K562 (cell line): ENCODE data around the gene ZNF552. TPM values are rescaled to one million over a fixed set of nuclear protein-coding genes. Genes with fewer than 3 reads are reported as not detected.

ENCODE experiments used
- ATF3 ChIP-seq, 2 experiments: fragments of 450-650 bp in 1 of 2; sonication (generic) in 1 of 2; formaldehyde crosslinking in 1 of 2; IDR thresholded peaks in 1 of 2; conservative IDR thresholded peaks in 1 of 2; 2 replicates each; pipeline versions ENCODE4 v1.6.1 to v1.8.1; 2016 to 2023; ENCODE audit warnings: mild to moderate bottlenecking in 2 of 2, moderate library complexity in 2 of 2, inconsistent platforms in 1 of 2, missing genetic modification reagents in 1 of 2
- DEAF1 ChIP-seq: fragments of 450-650 bp; formaldehyde crosslinking; IDR thresholded peaks from 2 replicates; pipeline ENCODE4 v1.4.0; 2020; ENCODE audit warnings: mild to moderate bottlenecking, moderate library complexity
- EP400 ChIP-seq: fragments of 450-650 bp; IDR thresholded peaks from 2 replicates; pipeline ENCODE4 v1.6.1; 2017; ENCODE audit warnings: antibody characterized with exemption, mild to moderate bottlenecking, moderate library complexity
- HMG20A ChIP-seq: fragments of 450-650 bp; formaldehyde crosslinking; conservative IDR thresholded peaks from 2 replicates; pipeline ENCODE4 v1.4.0; 2020; ENCODE audit warnings: mild to moderate bottlenecking, mixed read lengths
- LEF1 ChIP-seq: fragments of 450-650 bp; IDR thresholded peaks from 2 replicates; pipeline ENCODE4 v1.6.1; 2016; ENCODE audit warnings: mild to moderate bottlenecking
- MECOM ChIP-seq: fragments of 250-450 bp; sonication (Bioruptor Pico); IDR thresholded peaks from 2 replicates; pipeline ENCODE4 v1.8.0; 2022; ENCODE audit warnings: inconsistent platforms
- MTA3 ChIP-seq: fragments of 450-650 bp; formaldehyde crosslinking; IDR thresholded peaks from 2 replicates; pipeline ENCODE4 v1.6.1; 2017; ENCODE audit warnings: mild to moderate bottlenecking, borderline replicate concordance
- PHF8 ChIP-seq: fragments of 200-600 bp; sonication (generic); IDR thresholded peaks from 2 replicates; pipeline ENCODE4 v1.6.1; 2012; ENCODE audit warnings: mixed run types, mild to moderate bottlenecking, inconsistent platforms, low read length, moderate library complexity, borderline replicate concordance
- RBM17 ChIP-seq: fragments of 200-400 bp; formaldehyde crosslinking; IDR thresholded peaks from 2 replicates; pipeline ENCODE4 v1.6.1; 2017; ENCODE audit warnings: low read depth, mild to moderate bottlenecking, low read length, borderline replicate concordance
- ZNF263 ChIP-seq: sonication (generic); formaldehyde crosslinking; IDR thresholded peaks from 2 replicates; pipeline ENCODE4 v1.8.0; 2022; ENCODE audit warnings: mild to moderate bottlenecking, missing genetic modification reagents, borderline replicate concordance
- polyA plus RNA-seq, 8 experiments: library from polyadenylated mRNA; depleted of rRNA in 4 of 8; stranded (reverse) in 5 of 8; unstranded in 3 of 8; fragments of >200 nt; fragmentation: Nextera tagmentation in 2 of 8; fragmentation: Illumina TruSeq in 1 of 8; extraction: Ambion mirVana in 2 of 8; extraction: Trizol in 1 of 8; gene quantifications; 2 replicates each; pipeline versions ENCODE4 v1.2.1 to v1.2.3, GENCODE V29; 2011 to 2014; ENCODE audit warnings: inconsistent platforms in 1 of 8, missing spikeins in 1 of 8
- total RNA-seq, 7 experiments: library from RNA; depleted of rRNA in 6 of 7; stranded (reverse); fragments of >200 nt in 6 of 7; fragmentation: Illumina TruSeq in 2 of 7; extraction: Trizol in 2 of 7; gene quantifications; 2 replicates each; pipeline versions ENCODE4 v1.2.1 to v1.2.3, GENCODE V29; 2011 to 2021; ENCODE audit warnings: low replicate concordance in 1 of 7
- TF ChIP-seq, protein P1 (sequence below): fragments of 450-650 bp; IDR thresholded peaks from 2 replicates; pipeline ENCODE4 v1.6.1; 2016; ENCODE audit warnings: mild to moderate bottlenecking, moderate library complexity

The ZNF552 gene
- total and polyA plus RNA-seq, 9 of the 15 experiments (the other 6 are each of a cell fraction or from before 2014, with no cell fraction given), result 4.4 to 12.4 (median 8.5) TPM

- TF ChIP-seq PHF8, result peak; percentile 91
- TF ChIP-seq DEAF1, result no peak
- TF ChIP-seq ATF3 (IDR thresholded peaks at IDR 0.05), result no peak
- no peak for TF ChIP-seq ATF3 (CRISPR knock-in tag; conservative IDR thresholded peaks at IDR 0.05)
- TF ChIP-seq LEF1, result no peak
- TF ChIP-seq RBM17, result no peak
- TF ChIP-seq HMG20A (CRISPR knock-in tag), result no peak
- no peak for TF ChIP-seq MECOM (CRISPR knock-in tag)
- peak; percentile 98 for TF ChIP-seq EP400
- TF ChIP-seq MTA3, result peak; percentile 39; the same call in 1 of the 2 replicates
- no peak for TF ChIP-seq ZNF263
- TF ChIP-seq, protein P1, sequence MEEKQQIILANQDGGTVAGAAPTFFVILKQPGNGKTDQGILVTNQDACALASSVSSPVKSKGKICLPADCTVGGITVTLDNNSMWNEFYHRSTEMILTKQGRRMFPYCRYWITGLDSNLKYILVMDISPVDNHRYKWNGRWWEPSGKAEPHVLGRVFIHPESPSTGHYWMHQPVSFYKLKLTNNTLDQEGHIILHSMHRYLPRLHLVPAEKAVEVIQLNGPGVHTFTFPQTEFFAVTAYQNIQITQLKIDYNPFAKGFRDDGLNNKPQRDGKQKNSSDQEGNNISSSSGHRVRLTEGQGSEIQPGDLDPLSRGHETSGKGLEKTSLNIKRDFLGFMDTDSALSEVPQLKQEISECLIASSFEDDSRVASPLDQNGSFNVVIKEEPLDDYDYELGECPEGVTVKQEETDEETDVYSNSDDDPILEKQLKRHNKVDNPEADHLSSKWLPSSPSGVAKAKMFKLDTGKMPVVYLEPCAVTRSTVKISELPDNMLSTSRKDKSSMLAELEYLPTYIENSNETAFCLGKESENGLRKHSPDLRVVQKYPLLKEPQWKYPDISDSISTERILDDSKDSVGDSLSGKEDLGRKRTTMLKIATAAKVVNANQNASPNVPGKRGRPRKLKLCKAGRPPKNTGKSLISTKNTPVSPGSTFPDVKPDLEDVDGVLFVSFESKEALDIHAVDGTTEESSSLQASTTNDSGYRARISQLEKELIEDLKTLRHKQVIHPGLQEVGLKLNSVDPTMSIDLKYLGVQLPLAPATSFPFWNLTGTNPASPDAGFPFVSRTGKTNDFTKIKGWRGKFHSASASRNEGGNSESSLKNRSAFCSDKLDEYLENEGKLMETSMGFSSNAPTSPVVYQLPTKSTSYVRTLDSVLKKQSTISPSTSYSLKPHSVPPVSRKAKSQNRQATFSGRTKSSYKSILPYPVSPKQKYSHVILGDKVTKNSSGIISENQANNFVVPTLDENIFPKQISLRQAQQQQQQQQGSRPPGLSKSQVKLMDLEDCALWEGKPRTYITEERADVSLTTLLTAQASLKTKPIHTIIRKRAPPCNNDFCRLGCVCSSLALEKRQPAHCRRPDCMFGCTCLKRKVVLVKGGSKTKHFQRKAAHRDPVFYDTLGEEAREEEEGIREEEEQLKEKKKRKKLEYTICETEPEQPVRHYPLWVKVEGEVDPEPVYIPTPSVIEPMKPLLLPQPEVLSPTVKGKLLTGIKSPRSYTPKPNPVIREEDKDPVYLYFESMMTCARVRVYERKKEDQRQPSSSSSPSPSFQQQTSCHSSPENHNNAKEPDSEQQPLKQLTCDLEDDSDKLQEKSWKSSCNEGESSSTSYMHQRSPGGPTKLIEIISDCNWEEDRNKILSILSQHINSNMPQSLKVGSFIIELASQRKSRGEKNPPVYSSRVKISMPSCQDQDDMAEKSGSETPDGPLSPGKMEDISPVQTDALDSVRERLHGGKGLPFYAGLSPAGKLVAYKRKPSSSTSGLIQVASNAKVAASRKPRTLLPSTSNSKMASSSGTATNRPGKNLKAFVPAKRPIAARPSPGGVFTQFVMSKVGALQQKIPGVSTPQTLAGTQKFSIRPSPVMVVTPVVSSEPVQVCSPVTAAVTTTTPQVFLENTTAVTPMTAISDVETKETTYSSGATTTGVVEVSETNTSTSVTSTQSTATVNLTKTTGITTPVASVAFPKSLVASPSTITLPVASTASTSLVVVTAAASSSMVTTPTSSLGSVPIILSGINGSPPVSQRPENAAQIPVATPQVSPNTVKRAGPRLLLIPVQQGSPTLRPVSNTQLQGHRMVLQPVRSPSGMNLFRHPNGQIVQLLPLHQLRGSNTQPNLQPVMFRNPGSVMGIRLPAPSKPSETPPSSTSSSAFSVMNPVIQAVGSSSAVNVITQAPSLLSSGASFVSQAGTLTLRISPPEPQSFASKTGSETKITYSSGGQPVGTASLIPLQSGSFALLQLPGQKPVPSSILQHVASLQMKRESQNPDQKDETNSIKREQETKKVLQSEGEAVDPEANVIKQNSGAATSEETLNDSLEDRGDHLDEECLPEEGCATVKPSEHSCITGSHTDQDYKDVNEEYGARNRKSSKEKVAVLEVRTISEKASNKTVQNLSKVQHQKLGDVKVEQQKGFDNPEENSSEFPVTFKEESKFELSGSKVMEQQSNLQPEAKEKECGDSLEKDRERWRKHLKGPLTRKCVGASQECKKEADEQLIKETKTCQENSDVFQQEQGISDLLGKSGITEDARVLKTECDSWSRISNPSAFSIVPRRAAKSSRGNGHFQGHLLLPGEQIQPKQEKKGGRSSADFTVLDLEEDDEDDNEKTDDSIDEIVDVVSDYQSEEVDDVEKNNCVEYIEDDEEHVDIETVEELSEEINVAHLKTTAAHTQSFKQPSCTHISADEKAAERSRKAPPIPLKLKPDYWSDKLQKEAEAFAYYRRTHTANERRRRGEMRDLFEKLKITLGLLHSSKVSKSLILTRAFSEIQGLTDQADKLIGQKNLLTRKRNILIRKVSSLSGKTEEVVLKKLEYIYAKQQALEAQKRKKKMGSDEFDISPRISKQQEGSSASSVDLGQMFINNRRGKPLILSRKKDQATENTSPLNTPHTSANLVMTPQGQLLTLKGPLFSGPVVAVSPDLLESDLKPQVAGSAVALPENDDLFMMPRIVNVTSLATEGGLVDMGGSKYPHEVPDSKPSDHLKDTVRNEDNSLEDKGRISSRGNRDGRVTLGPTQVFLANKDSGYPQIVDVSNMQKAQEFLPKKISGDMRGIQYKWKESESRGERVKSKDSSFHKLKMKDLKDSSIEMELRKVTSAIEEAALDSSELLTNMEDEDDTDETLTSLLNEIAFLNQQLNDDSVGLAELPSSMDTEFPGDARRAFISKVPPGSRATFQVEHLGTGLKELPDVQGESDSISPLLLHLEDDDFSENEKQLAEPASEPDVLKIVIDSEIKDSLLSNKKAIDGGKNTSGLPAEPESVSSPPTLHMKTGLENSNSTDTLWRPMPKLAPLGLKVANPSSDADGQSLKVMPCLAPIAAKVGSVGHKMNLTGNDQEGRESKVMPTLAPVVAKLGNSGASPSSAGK, result 0 out of 2 replicates have a peak, but pooled peaks have one; percentile 18
Observed at GRCh38 chr19:57819475-57820148, 4.9 kb upstream of the ZNF552 start (continued).
